Measurements from ENCODE around the gene MEIOSIN. TPM values are rescaled to one million over a fixed set of nuclear protein-coding genes. Genes with fewer than 3 reads are reported as not detected.
A peak's percentile ranks its signal among the peaks of the same experiment; 100 is the strongest.

Gene MEIOSIN
- total and polyA plus RNA-seq, 9 of the 15 experiments (the other 6 are each of a cell fraction or from before 2014, with no cell fraction given): 0.06 to 2.0 (median 0.76) TPM

GRCh38 chr19:45768984-45769782, 35.9 kb downstream of the MEIOSIN start, which contains the start of gene SIX5 (continued):
- TF ChIP-seq ARID3B (CRISPR knock-in tag; IDR thresholded peaks at IDR 0.05; ENCODE audit: borderline replicate concordance) (0 out of 2 replicates have a peak, but pooled peaks have one; percentile 40), SAFB2 (IDR thresholded peaks at IDR 0.05; ENCODE audit: borderline replicate concordance, low read depth, low read length, severe bottlenecking) (no peak), ATF6 (CRISPR knock-in tag; IDR thresholded peaks at IDR 0.05) (no peak), HNRNPH1 (optimal IDR thresholded peaks at IDR 0.05; ENCODE audit: low read depth, low read length) (no peak), BDP1 (IDR thresholded peaks at IDR 0.05; ENCODE audit: insufficient read depth, insufficient read length) (no peak), ZBTB26 (CRISPR knock-in tag; IDR thresholded peaks at IDR 0.05) (no peak), YY1 (IDR thresholded peaks at IDR 0.05; ENCODE audit: borderline replicate concordance in 1 of 3, control insufficient read depth in 1 of 3, extremely low read depth in 1 of 3, insufficient read depth in 3 of 3, insufficient read length in 1 of 3, insufficient replicate concordance in 2 of 3, low read depth in 1 of 3, low read length in 2 of 3) (peak; percentile 15 to 79 (median 69)), ZNF212 (CRISPR knock-in tag; IDR thresholded peaks at IDR 0.05) (no peak), NR0B1 (IDR thresholded peaks at IDR 0.05; ENCODE audit: partially characterized antibody) (no peak), CLOCK (CRISPR knock-in tag; IDR thresholded peaks at IDR 0.05; ENCODE audit: borderline replicate concordance) (no peak), ARID2 (IDR thresholded peaks at IDR 0.05) (no peak), ZNF217 (CRISPR knock-in tag; IDR thresholded peaks at IDR 0.05) (no peak), ZNF316 (IDR thresholded peaks at IDR 0.05) (no peak), KAT2B (IDR thresholded peaks at IDR 0.05; ENCODE audit: low read depth, low read length) (no peak)
